GM19463 (cell line): ENCODE results near the gene EEF1A2.

Source experiments
- ATAC-seq: cut with Tn5 transposase; IDR thresholded peaks from one replicate; pipeline ENCODE4 v1.9.1; 2021; ENCODE audit warnings: mild to moderate bottlenecking, moderate library complexity; ENCODE audit not compliant: unreplicated experiment

The EEF1A2 gene

GRCh38 chr20:63456429-63457284 lies 42.2 kb downstream of the EEF1A2 start:
- no peak for ATAC-seq

DNA sequence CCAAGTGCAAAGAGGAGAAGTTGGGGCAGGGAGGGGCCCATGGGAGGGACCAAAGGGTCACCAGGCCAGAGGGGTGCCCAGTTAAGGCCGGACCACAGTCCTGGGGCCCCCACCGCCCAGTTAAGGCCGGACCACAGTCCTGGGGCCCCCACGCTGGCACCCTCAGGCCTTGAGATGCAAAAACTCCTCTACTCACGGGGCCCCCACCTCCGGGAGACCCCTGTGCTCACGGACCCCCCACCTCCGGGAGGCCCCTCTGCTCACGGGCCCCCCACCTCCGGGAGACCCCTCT lies 43.4 kb downstream of the EEF1A2 start:
- no peak for ATAC-seq

DNA sequence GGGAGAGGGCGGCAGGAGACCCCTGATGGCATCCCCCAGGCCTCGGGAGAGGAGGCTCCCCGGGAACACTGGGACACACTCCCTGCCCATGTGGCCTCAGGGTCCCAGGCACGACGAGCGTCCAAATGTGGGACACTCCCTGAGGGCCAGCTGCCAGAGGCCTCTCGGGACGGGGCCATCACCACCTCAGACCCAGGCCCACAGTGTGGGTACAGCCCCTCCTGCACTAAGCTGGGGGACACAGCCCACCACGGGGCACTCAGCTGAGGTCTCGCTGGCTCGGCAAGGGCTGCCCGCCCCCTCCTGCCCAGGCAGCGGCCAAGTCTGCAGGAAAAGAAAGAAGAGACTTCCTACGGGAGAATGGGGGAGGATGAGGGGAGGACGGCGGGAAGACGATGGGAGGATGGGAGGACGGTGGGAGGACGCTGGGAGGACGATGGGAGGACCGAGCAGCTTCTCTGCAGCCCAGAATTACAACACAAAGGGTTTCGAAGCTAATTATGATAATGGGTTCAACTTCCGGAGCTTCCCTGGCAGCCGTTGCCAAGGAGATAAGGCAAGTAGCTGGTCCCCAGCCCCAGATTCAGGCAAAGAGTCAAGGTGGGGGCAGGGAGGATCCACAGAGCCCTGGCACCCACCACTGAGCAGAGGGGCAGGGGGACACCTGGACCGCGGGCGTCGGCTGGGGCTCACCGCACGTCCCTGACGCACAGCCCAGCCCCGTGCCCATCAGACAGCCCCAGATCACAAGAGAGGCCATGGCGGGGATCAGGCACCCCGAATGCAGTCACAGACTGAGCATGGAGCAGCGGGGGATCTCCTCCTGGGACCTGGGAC lies 43.9 kb downstream of the EEF1A2 start:
- ATAC-seq = no peak

DNA sequence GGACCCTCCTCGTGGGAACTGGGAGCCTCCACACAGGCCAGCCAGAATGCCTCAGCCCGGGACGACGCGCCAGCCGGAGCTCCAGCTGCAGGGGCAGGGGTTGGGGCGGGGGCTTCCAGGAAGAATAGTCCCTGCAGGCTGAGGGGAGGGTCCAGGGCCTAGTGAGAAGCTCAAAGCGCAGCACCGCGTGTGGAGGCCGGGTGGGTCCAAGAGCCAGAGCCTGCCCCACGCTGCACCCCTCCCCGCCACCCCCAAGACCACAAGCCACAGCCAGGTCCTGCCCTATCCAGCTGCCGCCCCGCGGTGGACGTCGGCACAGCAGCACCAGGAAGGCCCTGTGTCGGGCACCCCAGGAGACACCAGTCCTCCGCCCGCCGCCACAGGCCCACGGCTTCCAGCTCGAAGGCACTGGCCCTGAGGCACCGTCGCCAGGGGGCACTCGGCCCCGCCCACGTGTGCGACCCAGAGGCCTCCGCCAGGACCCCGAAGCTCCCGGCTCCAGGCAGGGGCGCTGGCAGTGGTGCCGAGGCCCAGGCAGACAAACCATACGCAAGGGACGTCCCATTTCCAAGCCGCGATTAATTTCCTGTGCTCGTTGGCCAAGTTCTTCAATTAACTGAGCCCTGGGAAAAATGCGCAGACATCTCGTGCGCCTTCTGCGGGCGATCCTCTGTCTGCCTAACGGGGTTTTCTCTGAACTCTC lies 45.9 kb downstream of the EEF1A2 start:
- no peak for ATAC-seq

GRCh38 chr20:63452341-63452740 lies 46.5 kb downstream of the EEF1A2 start:
- ATAC-seq = no peak

DNA sequence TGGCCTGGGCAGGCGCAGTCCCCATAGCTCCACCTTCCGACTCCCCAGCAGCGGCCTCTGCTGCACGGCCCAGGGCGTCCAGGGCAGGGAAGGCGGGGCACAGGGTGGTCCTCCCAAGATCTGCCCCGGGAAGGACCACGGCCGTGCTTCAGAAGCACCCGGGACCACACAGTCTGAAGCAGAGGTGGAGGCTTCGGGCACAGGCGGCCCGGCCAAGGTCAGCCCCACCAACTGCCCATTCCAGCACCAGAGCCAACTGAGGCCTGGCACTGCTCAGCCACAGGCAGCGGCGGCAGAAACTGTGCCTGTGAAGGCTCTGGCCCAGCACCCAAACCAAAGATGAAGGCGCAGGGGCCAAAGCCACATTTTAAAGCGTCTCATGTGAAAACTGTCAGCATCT lies 47.1 kb downstream of the EEF1A2 start:
- no peak for ATAC-seq

- ATAC-seq = no peak
Measured at GRCh38 chr20:63449796-63450730, 48.8 kb downstream of the EEF1A2 start.

DNA sequence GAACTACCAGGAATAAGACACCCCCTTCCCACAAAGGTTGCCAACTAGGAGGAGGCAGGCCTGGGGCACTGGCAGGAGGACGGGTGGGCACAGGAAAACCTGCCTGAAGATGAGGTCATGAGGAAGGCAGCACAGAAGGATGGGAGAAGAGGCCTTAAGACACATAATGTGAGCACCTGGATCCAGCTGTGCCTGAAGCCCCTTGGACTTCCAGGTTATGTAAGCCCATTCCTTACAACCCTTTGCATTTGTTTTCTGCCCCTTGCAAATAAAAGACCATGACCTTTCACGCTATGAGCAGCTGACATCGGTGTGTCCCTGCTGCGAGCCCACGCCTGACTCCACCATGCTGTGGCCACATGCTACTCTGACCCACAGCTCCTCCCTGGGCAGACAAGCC lies 49.9 kb downstream of the EEF1A2 start:
- ATAC-seq = no peak

DNA sequence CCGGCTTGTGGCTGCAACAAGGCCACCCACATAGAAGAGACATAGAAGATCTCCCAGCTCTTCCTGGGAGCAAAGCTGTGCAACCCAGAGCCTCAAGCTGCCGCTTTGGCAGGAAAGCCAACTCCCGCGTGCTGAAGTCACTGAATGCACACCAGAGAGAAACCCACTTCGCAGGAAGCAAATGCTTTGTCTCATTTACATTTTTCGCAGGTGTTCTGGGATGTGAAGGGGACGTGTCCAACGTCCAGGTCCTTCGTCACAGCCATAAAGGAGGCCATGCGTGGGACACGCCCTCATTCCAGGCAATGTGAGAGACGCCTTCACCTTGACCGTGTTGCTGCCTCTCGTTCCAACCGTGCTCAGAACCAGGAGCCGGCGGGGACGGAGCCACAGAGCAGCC lies 50.9 kb downstream of the EEF1A2 start:
- no peak for ATAC-seq

DNA sequence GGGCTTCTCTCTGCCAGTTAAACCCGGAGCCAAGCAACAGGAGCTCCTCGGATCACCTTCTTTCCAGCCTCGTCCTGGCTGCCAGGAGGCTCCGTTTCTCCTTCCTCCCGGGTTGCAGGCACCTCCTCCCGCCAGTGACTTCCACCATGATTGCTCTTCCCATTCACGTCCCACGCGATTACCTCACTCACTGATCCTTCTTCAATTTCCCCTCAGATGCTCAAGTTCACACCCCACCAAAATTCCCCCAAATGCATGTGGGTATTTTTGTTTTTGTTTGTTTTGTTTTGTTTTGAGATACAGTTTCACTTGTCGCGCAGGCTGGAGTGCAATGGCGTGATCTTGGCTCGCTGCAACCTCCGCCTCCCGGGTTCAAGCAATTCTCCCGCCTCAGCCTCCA lies 51.6 kb downstream of the EEF1A2 start:
- ATAC-seq = no peak

- no peak for ATAC-seq
Measured at GRCh38 chr20:63446216-63447024, 52.5 kb downstream of the EEF1A2 start.

- ATAC-seq = no peak
Measured at GRCh38 chr20:63445075-63445734, 53.7 kb downstream of the EEF1A2 start.

DNA sequence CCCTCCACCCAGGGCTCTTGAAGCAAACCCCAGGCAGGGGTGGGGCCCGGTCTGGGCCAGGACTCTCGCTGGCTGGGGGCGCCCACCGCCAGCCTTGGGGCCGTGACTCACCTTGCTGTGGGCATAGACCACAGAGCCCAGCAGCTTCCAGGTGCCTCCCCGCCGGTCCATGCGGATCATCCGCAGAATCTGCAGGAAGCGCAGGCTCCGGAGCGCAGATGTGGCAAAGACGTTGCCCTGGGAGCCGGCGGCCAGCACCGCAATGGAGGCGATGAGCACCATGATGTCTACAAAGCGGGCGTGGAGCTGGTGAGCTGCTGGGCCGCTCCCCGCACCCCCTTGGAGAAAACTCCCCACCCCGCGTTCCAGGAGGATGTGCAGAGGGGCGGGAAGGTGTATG lies 54.3 kb downstream of the EEF1A2 start:
- ATAC-seq = no peak

GRCh38 chr20:63443606-63444395 lies 55.1 kb downstream of the EEF1A2 start:
- no peak for ATAC-seq

DNA sequence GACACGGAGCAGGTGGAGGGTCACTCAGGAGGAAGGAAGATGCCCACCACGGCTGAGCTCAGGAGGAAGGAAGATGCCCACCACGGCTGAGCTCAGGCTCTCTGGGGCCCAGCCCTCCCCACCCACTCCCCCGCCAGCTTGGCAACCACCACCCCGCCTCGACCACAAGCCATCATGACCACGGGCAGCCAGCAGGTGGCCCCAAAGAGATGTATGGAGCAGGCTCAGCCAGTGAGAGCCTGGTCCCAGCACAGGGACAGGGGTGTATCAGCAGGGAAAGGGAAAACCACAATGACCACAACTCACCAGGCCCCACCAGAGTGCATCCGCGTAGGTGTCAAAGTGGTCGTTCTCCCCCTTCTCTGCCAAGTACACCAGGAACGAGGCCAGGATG lies 56.8 kb downstream of the EEF1A2 start:
- ATAC-seq = no peak

- ATAC-seq = no peak
Measured at GRCh38 chr20:63441136-63442099, 57.5 kb downstream of the EEF1A2 start.

DNA sequence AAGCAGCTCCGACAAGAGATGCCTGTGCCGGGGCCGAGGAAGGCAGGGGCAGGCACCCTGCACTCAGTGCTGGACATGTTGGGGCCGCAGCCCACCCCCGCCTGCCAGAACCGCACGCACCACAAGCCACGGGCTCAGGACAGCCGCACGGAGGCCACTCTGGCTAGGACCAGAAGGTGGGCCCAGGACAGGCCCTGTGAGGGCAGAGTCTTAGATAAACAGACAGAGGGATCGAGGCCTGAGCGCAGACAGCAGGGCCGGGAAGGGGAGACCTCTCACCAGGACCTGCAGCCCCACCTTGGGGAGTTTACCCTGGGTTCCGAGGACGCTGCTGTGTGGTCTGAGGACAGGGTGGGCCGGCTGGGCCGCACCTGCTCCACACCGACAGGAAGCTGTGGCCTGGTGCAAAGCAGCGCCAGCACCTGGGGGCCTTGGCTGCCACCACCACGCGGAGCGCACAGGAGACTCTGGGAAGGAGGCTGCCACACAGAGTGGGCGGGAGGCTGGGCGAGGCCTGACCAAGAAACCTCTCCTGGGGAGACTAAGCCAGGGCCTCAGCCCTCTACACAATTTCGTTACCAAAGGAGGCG lies 58.4 kb downstream of the EEF1A2 start:
- no peak for ATAC-seq
